ENCODE data around the gene CYP1A2.

The CYP1A2 gene

GRCh38 chr15:74767167-74768098 is 18.8 kb downstream of the CYP1A2 start:
- Histone ChIP-seq H3K4me1 (ENCODE audit: control insufficient read depth, insufficient read depth, low read length) (peaks cover 14% of the 10 kb centered on the region), H3K9ac (ENCODE audit: low read length) (no peak overlapping the region), H3K4me3 (ENCODE audit: low read depth, low read length) (no peak overlapping the region), H3K27ac (ENCODE audit: low read depth, low read length) (no peak overlapping the region), H3K27me3 (ENCODE audit: control insufficient read depth, insufficient read depth, low read length) (peaks cover 4% of the 10 kb centered on the region; the same call in 1 of the 2 replicates), H3K36me3 (ENCODE audit: control insufficient read depth, insufficient read depth, low read length) (no peaks in the 10 kb centered on the region), H3K9me3 (ENCODE audit: control insufficient read depth, insufficient read depth, low read depth, low read length) (no peaks in the 10 kb centered on the region)

DNA sequence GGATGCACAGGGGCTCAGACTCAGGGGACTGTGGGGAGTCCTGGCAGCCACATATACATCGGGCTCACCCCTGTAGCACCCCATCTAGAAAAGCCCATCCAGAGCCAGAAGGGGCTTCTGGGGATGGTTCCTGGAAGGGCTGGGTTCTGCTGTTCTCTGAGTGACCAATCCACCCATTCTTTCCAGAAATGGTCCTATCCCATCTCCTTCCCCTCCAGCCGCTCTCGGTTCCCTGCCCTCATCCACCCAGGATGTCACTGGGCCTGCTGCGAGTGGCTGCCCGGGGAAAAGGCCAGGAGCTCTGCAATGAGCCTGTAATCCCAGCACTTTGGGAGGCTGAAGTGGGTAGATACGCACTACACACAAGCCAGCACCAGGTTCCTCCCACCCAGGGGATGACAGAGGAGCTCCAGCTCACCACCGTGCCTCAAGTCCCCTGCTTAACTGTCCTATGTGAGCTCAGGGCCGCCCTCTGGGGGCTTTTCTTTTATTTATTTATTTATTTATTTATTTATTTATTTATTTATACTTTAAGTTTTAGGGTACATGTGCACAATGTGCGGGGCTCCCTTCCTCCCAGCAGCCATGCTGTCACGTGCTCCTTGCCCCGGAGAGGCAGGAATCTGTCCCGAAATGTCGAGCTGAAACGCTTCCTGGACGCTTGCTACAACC is 19.6 kb downstream of the CYP1A2 start:
- peaks cover 14% of the 10 kb centered on the region for H3K4me1 ChIP-seq (ENCODE audit: control insufficient read depth, insufficient read depth, low read length)
- H3K4me3 ChIP-seq (ENCODE audit: low read depth, low read length), result 0 out of 2 replicates have a peak overlapping the region, but pooled peaks have one; percentile 13
- no peaks in the 10 kb centered on the region for H3K36me3 ChIP-seq (ENCODE audit: control insufficient read depth, insufficient read depth, low read length)
- H3K27ac ChIP-seq (ENCODE audit: low read depth, low read length), result no peak overlapping the region
- no peaks in the 10 kb centered on the region for H3K9me3 ChIP-seq (ENCODE audit: control insufficient read depth, insufficient read depth, low read depth, low read length)
- no peak overlapping the region for H3K9ac ChIP-seq (ENCODE audit: low read length)
- H3K27me3 ChIP-seq (ENCODE audit: control insufficient read depth, insufficient read depth, low read length), result peaks cover 4% of the 10 kb centered on the region; the same call in 1 of the 2 replicates

DNA sequence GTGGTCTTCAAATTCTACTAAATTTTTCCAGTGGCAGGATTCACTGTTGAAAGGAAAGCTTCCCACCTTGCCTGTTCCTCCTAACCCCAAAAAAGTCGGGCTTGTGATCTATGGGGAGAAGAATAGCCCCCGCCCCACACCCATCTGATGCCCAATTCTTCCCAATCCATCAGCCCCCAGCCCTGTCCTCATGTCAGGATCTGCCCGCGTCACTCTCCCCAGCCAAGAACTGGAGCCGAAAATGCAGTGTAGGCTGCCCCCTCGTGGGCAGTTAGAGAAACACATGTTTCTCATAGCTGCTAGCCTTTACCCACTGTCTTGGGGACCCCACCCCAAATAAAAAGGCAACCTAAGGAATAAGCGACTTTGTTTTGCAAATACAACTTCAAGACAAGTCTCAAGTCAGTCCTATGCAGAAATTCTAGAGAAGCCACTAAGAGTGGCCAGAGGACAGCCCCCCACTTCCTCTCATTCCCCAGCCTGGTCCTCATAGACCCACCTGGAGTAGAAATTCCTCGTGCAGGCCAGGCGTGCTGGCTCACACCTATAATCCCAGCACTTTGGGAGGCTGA is 20.2 kb downstream of the CYP1A2 start:
- no peaks in the 10 kb centered on the region for H3K36me3 ChIP-seq (ENCODE audit: control insufficient read depth, insufficient read depth, low read length)
- no peak overlapping the region for H3K27ac ChIP-seq (ENCODE audit: low read depth, low read length)
- no peaks in the 10 kb centered on the region for H3K9me3 ChIP-seq (ENCODE audit: control insufficient read depth, insufficient read depth, low read depth, low read length)
- no peak overlapping the region for H3K9ac ChIP-seq (ENCODE audit: low read length)
- H3K4me3 ChIP-seq (ENCODE audit: low read depth, low read length), result 0 out of 2 replicates have a peak overlapping the region, but pooled peaks have one; percentile 13
- H3K27me3 ChIP-seq (ENCODE audit: control insufficient read depth, insufficient read depth, low read length), result peaks cover 4% of the 10 kb centered on the region; the same call in 1 of the 2 replicates
- peaks cover 20% of the 10 kb centered on the region for H3K4me1 ChIP-seq (ENCODE audit: control insufficient read depth, insufficient read depth, low read length)

- no peaks in the 10 kb centered on the region for H3K9me3 ChIP-seq (ENCODE audit: control insufficient read depth, insufficient read depth, low read depth, low read length)
- H3K9ac ChIP-seq (ENCODE audit: low read length), result no peak overlapping the region
- no peak overlapping the region for H3K27ac ChIP-seq (ENCODE audit: low read depth, low read length)
- peaks cover 25% of the 10 kb centered on the region for H3K4me1 ChIP-seq (ENCODE audit: control insufficient read depth, insufficient read depth, low read length)
- no peaks in the 10 kb centered on the region for H3K36me3 ChIP-seq (ENCODE audit: control insufficient read depth, insufficient read depth, low read length)
- H3K27me3 ChIP-seq (ENCODE audit: control insufficient read depth, insufficient read depth, low read length), result peaks cover 4% of the 10 kb centered on the region; the same call in 1 of the 2 replicates
- H3K4me3 ChIP-seq (ENCODE audit: low read depth, low read length), result no peak overlapping the region
Observed at GRCh38 chr15:74769463-74770025, 20.9 kb downstream of the CYP1A2 start.

GRCh38 chr15:74770211-74770903 is 21.7 kb downstream of the CYP1A2 start:
- Histone ChIP-seq H3K4me1 (ENCODE audit: control insufficient read depth, insufficient read depth, low read length) (peaks cover 28% of the 10 kb centered on the region), H3K9ac (ENCODE audit: low read length) (no peak overlapping the region), H3K9me3 (ENCODE audit: control insufficient read depth, insufficient read depth, low read depth, low read length) (no peaks in the 10 kb centered on the region), H3K27me3 (ENCODE audit: control insufficient read depth, insufficient read depth, low read length) (peaks cover 4% of the 10 kb centered on the region; the same call in 1 of the 2 replicates), H3K36me3 (ENCODE audit: control insufficient read depth, insufficient read depth, low read length) (no peaks in the 10 kb centered on the region), H3K27ac (ENCODE audit: low read depth, low read length) (no peak overlapping the region), H3K4me3 (ENCODE audit: low read depth, low read length) (no peak overlapping the region)

DNA sequence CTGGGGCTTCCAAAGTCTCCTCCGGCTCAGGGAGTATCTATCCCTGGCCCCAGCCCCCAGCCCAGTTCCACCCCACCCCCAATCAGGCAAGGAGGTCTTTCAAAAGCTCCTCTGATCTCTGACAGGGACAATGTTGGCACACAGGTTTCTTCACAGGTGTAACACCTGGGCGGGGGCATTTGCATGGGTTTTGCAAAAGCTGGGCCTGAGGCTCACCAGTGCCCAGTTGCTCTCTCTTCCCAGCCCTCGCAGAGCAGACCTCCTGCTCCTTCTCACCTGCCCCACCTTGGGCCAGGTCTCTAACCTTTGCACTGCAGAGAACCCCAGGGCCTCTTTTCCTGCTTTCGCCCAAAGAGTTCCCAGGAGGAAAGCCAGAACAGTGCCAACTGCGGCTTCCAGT is 24.7 kb downstream of the CYP1A2 start:
- Histone ChIP-seq H3K4me1 (ENCODE audit: control insufficient read depth, insufficient read depth, low read length) (peaks cover 49% of the 10 kb centered on the region), H3K9ac (ENCODE audit: low read length) (peak overlapping the region; percentile 58), H3K4me3 (ENCODE audit: low read depth, low read length) (no peak overlapping the region), H3K27ac (ENCODE audit: low read depth, low read length) (no peak overlapping the region; the same call in 1 of the 2 replicates), H3K36me3 (ENCODE audit: control insufficient read depth, insufficient read depth, low read length) (no peaks in the 10 kb centered on the region), H3K9me3 (ENCODE audit: control insufficient read depth, insufficient read depth, low read depth, low read length) (no peaks in the 10 kb centered on the region), H3K27me3 (ENCODE audit: control insufficient read depth, insufficient read depth, low read length) (peaks cover 4% of the 10 kb centered on the region; the same call in 1 of the 2 replicates)

DNA sequence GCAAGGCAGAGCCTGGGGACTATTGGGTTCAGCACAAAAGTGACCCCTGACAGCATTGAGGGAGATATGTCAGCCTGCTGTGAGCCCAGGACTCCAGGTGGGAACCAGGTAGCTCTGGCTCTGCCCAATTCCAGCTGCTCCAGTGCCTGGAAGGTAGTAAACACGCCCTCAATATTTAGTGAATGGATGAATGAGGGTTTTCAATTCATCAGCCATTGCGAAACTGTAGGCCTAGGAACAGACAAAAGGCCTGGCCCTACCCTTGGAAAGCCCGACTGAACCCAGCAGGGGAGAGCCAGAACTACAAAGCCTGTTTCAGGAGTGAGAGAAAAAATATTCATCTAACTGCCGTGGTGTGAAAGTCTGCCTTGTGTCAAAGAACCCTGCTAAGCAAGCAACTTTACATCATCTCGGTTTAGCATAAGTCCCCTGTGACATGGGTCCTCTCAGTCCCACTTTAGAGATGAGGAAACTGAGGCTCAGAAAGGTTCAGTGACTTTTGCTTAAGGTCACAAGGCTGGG is 25.1 kb downstream of the CYP1A2 start:
- Histone ChIP-seq H3K9ac (ENCODE audit: low read length) (peak overlapping the region; percentile 58), H3K4me1 (ENCODE audit: control insufficient read depth, insufficient read depth, low read length) (peaks cover 52% of the 10 kb centered on the region), H3K4me3 (ENCODE audit: low read depth, low read length) (no peak overlapping the region), H3K36me3 (ENCODE audit: control insufficient read depth, insufficient read depth, low read length) (no peaks in the 10 kb centered on the region), H3K27ac (ENCODE audit: low read depth, low read length) (no peak overlapping the region; the same call in 1 of the 2 replicates), H3K9me3 (ENCODE audit: control insufficient read depth, insufficient read depth, low read depth, low read length) (no peaks in the 10 kb centered on the region), H3K27me3 (ENCODE audit: control insufficient read depth, insufficient read depth, low read length) (peaks cover 4% of the 10 kb centered on the region; the same call in 1 of the 2 replicates)

GRCh38 chr15:74775132-74775562 is 26.5 kb downstream of the CYP1A2 start:
- no peak overlapping the region for H3K27ac ChIP-seq (ENCODE audit: low read depth, low read length)
- no peaks in the 10 kb centered on the region for H3K9me3 ChIP-seq (ENCODE audit: control insufficient read depth, insufficient read depth, low read depth, low read length)
- H3K4me1 ChIP-seq (ENCODE audit: control insufficient read depth, insufficient read depth, low read length), result peaks cover 52% of the 10 kb centered on the region
- H3K36me3 ChIP-seq (ENCODE audit: control insufficient read depth, insufficient read depth, low read length), result no peaks in the 10 kb centered on the region
- H3K4me3 ChIP-seq (ENCODE audit: low read depth, low read length), result no peak overlapping the region
- no peak overlapping the region for H3K9ac ChIP-seq (ENCODE audit: low read length)
- H3K27me3 ChIP-seq (ENCODE audit: control insufficient read depth, insufficient read depth, low read length), result peaks cover 4% of the 10 kb centered on the region; the same call in 1 of the 2 replicates

- H3K4me1 ChIP-seq (ENCODE audit: control insufficient read depth, insufficient read depth, low read length), result peaks cover 59% of the 10 kb centered on the region
- no peak overlapping the region for H3K9ac ChIP-seq (ENCODE audit: low read length)
- H3K36me3 ChIP-seq (ENCODE audit: control insufficient read depth, insufficient read depth, low read length), result no peaks in the 10 kb centered on the region
- H3K27me3 ChIP-seq (ENCODE audit: control insufficient read depth, insufficient read depth, low read length), result peaks cover 8% of the 10 kb centered on the region
- no peak overlapping the region for H3K27ac ChIP-seq (ENCODE audit: low read depth, low read length)
- no peaks in the 10 kb centered on the region for H3K9me3 ChIP-seq (ENCODE audit: control insufficient read depth, insufficient read depth, low read depth, low read length)
- H3K4me3 ChIP-seq (ENCODE audit: low read depth, low read length), result no peak overlapping the region
Observed at GRCh38 chr15:74775894-74776293, 27.2 kb downstream of the CYP1A2 start.
